Hepatocyte (in vitro differentiated cells): ENCODE results near the gene TCF12. TPM values are rescaled to one million over a fixed set of nuclear protein-coding genes. Genes with fewer than 3 reads are reported as not detected.

ENCODE experiments used
- DNase-seq: peaks from one replicate; pipeline ENCODE4 v3.0.0-alpha.2; 2016; ENCODE audit warnings: low spot score
- H2AFZ ChIP-seq: fragments of 200-600 bp; sonication (generic); 2 replicates; pipeline ENCODE4 v1.6.0; 2016; ENCODE audit warnings: antibody characterized with exemption, mild to moderate bottlenecking
- H3K27ac ChIP-seq: fragments of 200-600 bp; sonication (generic); 2 replicates; pipeline ENCODE4 v1.5.1; 2016; ENCODE audit warnings: mild to moderate bottlenecking
- H3K27me3 ChIP-seq: fragments of 200-600 bp; sonication (generic); 2 replicates; pipeline ENCODE4 v1.6.1; 2016
- H3K36me3 ChIP-seq: fragments of 200-600 bp; sonication (generic); replicated peaks from 2 replicates; pipeline ENCODE4 v1.5.1; 2016; ENCODE audit warnings: low read depth; ENCODE audit not compliant: insufficient read depth
- H3K4me1 ChIP-seq: fragments of 200-600 bp; sonication (generic); 2 replicates; pipeline ENCODE4 v1.5.1; 2016; ENCODE audit warnings: mild to moderate bottlenecking, moderate library complexity; ENCODE audit not compliant: insufficient read depth
- H3K4me2 ChIP-seq: fragments of 200-600 bp; sonication (generic); 2 replicates; pipeline ENCODE4 v1.6.0; 2016
- H3K4me3 ChIP-seq: fragments of 200-600 bp; sonication (generic); 2 replicates; pipeline ENCODE4 v1.5.1; 2016; ENCODE audit warnings: mild to moderate bottlenecking
- H3K79me2 ChIP-seq: fragments of 200-600 bp; sonication (generic); 2 replicates; pipeline ENCODE4 v1.6.0; 2017; ENCODE audit warnings: mild to moderate bottlenecking
- H3K9me2 ChIP-seq: fragments of 200-600 bp; sonication (generic); replicated peaks from 2 replicates; pipeline ENCODE4 v1.6.0; 2017; ENCODE audit warnings: mild to moderate bottlenecking; ENCODE audit not compliant: insufficient read depth
- H3K9me3 ChIP-seq: fragments of 200-600 bp; sonication (generic); 2 replicates; pipeline ENCODE4 v1.5.1; 2016; ENCODE audit warnings: low read depth, mild to moderate bottlenecking
- H4K20me1 ChIP-seq: fragments of 200-600 bp; sonication (generic); 2 replicates; pipeline ENCODE4 v1.6.0; 2016; ENCODE audit warnings: mild to moderate bottlenecking; ENCODE audit not compliant: insufficient read depth, poor library complexity, severe bottlenecking
- CTCF ChIP-seq: fragments of 200-600 bp; sonication (generic); IDR thresholded peaks from 2 replicates; pipeline ENCODE4 v1.5.1; 2016; ENCODE audit warnings: antibody characterized with exemption, mild to moderate bottlenecking; ENCODE audit not compliant: poor library complexity
- EZH2 ChIP-seq: fragments of 200-600 bp; sonication (generic); IDR thresholded peaks from 2 replicates; pipeline ENCODE4 v1.6.1; 2016; ENCODE audit warnings: antibody characterized with exemption, mild to moderate bottlenecking, borderline replicate concordance
- EZH2phosphoT487 ChIP-seq: fragments of 200-600 bp; sonication (generic); IDR thresholded peaks from one replicate; pipeline ENCODE4 v1.6.1; 2018; ENCODE audit warnings: antibody characterized with exemption, mild to moderate bottlenecking, low read depth, moderate library complexity; ENCODE audit not compliant: unreplicated experiment, severe bottlenecking
- WGBS: methylation state at CpG from one replicate; pipeline ENCODE4 v1.1.6; 2016; ENCODE audit warnings: low lambda C conversion rate; ENCODE audit errors: missing lambda C conversion rate; 5-methylcytosine and 5-hydroxymethylcytosine counted together
- polyA plus RNA-seq: library from polyadenylated mRNA; unstranded; fragments of >200 nt; fragmentation: Nextera tagmentation; extraction: Ambion mirVana; gene quantifications from 2 replicates; pipeline ENCODE4 v1.2.1, GENCODE V29; 2016
- total RNA-seq: library from RNA; depleted of rRNA; stranded (reverse); fragments of >200 nt; gene quantifications from 2 replicates; pipeline ENCODE4 v1.2.3, GENCODE V29; 2014

Gene TCF12
- total and polyA plus RNA-seq, 2 experiments from 2014 or later: 42.0 to 93.2 TPM

GRCh38 chr15:57090496-57090859 is 172.0 kb downstream of the TCF12 start:
- Histone ChIP-seq H3K9me2 (no peaks in the 10 kb centered on the region), H3K4me2 (no peak overlapping the region), H3K4me1 (peaks cover 7% of the 10 kb centered on the region), H3K4me3 (no peak overlapping the region), H3K79me2 (peaks cover 46% of the 10 kb centered on the region), H2AFZ (no peak overlapping the region), H3K36me3 (no peaks in the 10 kb centered on the region), H4K20me1 (peaks cover 12% of the 10 kb centered on the region), H3K27me3 (no peaks in the 10 kb centered on the region), H3K9me3 (no peaks in the 10 kb centered on the region), H3K27ac (no peak overlapping the region)
- DNase-seq: no peak
- 50% methylated on average over 4 of the region's 4 CpGs for WGBS
- TF ChIP-seq CTCF (no peak), EZH2 (no peak), EZH2phosphoT487 (no peak)

- H3K9me3 ChIP-seq: no peaks in the 10 kb centered on the region
- DNase-seq: no peak
- TF ChIP-seq CTCF: no peak
- TF ChIP-seq EZH2phosphoT487: no peak
- no peak for TF ChIP-seq EZH2
- H4K20me1 ChIP-seq: peaks cover 9% of the 10 kb centered on the region
- 98% methylated on average over 2 of the region's 2 CpGs for WGBS
- H3K27me3 ChIP-seq: no peaks in the 10 kb centered on the region
- no peaks in the 10 kb centered on the region for H3K36me3 ChIP-seq
- H3K9me2 ChIP-seq: no peaks in the 10 kb centered on the region
- H3K4me1 ChIP-seq: peaks cover 7% of the 10 kb centered on the region
- H3K27ac ChIP-seq: no peak overlapping the region
- peaks cover 47% of the 10 kb centered on the region for H3K79me2 ChIP-seq
- H2AFZ ChIP-seq: no peak overlapping the region
- H3K4me2 ChIP-seq: no peak overlapping the region
- H3K4me3 ChIP-seq: no peak overlapping the region
Measured at GRCh38 chr15:57091636-57092035, 173.2 kb downstream of the TCF12 start.

- DNase-seq: no peak
- Histone ChIP-seq H3K4me3 (no peak overlapping the region), H2AFZ (no peak overlapping the region), H4K20me1 (peaks cover 9% of the 10 kb centered on the region), H3K27ac (no peak overlapping the region), H3K4me2 (no peak overlapping the region), H3K9me3 (no peaks in the 10 kb centered on the region), H3K36me3 (no peaks in the 10 kb centered on the region), H3K79me2 (peaks cover 47% of the 10 kb centered on the region), H3K9me2 (no peaks in the 10 kb centered on the region), H3K27me3 (no peaks in the 10 kb centered on the region), H3K4me1 (peaks cover 7% of the 10 kb centered on the region)
- no peak for TF ChIP-seq EZH2
- no peak for TF ChIP-seq CTCF
- no peak for TF ChIP-seq EZH2phosphoT487
Measured at GRCh38 chr15:57092252-57092651, 173.8 kb downstream of the TCF12 start.
